OCI-LY1 (cell line): ENCODE results near the gene SCN1A.

ENCODE experiments used
- EZH2 ChIP-seq: fragments of 200-600 bp; sonication (generic), shearing (Covaris generic); IDR thresholded peaks from 2 replicates; pipeline ENCODE4 v1.8.0; 2017; ENCODE audit warnings: borderline replicate concordance, mixed run types, mild to moderate bottlenecking, antibody characterized with exemption, low read length, moderate library complexity, mixed read lengths
- TF ChIP-seq, protein P1 (sequence below): fragments of 200-600 bp; sonication (generic), shearing (Covaris generic); IDR thresholded peaks from 2 replicates; pipeline ENCODE4 v1.5.1; 2017; ENCODE audit warnings: mild to moderate bottlenecking, antibody characterized with exemption, low read length, moderate library complexity, mixed read lengths

DNA sequence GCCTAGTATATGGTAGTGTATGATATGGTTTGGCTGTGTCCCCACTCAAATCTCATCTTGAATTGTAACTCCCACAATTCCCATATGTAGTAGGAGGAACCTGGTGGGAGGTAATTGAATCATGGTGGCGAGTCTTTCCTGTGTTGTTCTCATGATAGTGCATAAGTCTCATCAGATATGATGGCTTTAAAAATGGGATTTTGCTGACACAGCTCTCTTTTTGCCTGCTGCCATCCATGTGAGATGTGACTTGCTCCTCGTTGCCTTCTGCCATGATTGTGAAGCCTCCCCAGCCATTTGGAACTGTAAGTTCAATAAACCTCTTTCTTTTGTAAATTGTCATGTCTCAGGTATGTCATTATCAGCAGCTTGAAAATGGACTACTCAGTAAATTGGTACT is 9.5 kb upstream of the SCN1A start:
- TF ChIP-seq EZH2: no peak
- TF ChIP-seq, protein P1, sequence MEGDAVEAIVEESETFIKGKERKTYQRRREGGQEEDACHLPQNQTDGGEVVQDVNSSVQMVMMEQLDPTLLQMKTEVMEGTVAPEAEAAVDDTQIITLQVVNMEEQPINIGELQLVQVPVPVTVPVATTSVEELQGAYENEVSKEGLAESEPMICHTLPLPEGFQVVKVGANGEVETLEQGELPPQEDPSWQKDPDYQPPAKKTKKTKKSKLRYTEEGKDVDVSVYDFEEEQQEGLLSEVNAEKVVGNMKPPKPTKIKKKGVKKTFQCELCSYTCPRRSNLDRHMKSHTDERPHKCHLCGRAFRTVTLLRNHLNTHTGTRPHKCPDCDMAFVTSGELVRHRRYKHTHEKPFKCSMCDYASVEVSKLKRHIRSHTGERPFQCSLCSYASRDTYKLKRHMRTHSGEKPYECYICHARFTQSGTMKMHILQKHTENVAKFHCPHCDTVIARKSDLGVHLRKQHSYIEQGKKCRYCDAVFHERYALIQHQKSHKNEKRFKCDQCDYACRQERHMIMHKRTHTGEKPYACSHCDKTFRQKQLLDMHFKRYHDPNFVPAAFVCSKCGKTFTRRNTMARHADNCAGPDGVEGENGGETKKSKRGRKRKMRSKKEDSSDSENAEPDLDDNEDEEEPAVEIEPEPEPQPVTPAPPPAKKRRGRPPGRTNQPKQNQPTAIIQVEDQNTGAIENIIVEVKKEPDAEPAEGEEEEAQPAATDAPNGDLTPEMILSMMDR: no peak
